Fibroblast of pulmonary artery (primary cell): ENCODE data around the gene SLC10A7.

ENCODE experiments used
- DNase-seq: peaks from one replicate; pipeline ENCODE4 v3.0.0-alpha.2; 2010; ENCODE audit warnings: low read depth
- H3K4me3 ChIP-seq: replicated peaks from 2 replicates; pipeline ENCODE4 v1.5.1; 2011; ENCODE audit warnings: low read depth, mild to moderate bottlenecking, control low read depth, low read length, moderate library complexity
- TF ChIP-seq, protein P1 (sequence below): IDR thresholded peaks from 2 replicates; pipeline ENCODE4 v1.5.1; 2011; ENCODE audit warnings: mild to moderate bottlenecking, control low read depth, low read length, inconsistent platforms; ENCODE audit errors: missing control alignments

SLC10A7 gene

DNA sequence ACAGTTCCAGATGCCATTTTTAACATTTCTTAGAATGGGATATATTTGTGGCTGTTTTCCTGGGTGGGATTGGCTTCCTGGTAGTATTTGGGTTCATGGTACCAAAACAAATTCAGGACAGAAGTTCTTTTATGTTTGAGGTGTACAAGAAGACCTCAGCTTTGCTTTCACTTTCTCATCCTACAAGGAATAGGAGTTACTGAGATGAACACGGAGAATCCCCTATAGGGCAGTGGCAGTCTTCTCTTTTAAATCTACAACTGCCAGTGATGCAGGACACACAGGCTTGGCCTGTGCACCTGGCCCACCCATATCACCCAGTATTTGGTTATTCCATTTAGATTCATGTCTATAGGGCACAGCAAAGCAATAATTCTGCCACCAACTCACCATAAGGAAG, 35.2 kb downstream of the SLC10A7 start:
- DNase-seq = no peak
- H3K4me3 ChIP-seq = no peak overlapping the region
- TF ChIP-seq, protein P1, sequence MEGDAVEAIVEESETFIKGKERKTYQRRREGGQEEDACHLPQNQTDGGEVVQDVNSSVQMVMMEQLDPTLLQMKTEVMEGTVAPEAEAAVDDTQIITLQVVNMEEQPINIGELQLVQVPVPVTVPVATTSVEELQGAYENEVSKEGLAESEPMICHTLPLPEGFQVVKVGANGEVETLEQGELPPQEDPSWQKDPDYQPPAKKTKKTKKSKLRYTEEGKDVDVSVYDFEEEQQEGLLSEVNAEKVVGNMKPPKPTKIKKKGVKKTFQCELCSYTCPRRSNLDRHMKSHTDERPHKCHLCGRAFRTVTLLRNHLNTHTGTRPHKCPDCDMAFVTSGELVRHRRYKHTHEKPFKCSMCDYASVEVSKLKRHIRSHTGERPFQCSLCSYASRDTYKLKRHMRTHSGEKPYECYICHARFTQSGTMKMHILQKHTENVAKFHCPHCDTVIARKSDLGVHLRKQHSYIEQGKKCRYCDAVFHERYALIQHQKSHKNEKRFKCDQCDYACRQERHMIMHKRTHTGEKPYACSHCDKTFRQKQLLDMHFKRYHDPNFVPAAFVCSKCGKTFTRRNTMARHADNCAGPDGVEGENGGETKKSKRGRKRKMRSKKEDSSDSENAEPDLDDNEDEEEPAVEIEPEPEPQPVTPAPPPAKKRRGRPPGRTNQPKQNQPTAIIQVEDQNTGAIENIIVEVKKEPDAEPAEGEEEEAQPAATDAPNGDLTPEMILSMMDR = no peak

DNA sequence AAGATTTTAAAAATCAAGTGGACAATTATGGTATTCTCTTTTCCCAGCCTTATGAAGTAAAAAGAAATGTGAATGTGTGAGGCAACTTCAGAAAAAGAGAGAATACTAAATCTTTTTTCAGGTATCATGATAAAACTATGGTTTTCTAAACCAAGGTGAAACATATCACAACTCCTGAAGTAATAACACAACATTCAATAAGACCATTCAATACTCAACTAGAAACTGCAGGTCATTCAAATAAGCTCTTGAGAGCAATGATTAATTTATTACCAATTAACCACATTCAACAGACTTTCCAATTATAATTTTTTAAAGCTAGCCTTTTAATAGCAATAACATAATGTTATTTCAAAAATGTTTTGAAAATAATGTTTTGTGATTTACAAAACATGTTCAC, 35.8 kb downstream of the SLC10A7 start:
- no peak overlapping the region for H3K4me3 ChIP-seq
- TF ChIP-seq, protein P1 = no peak
- no peak for DNase-seq

DNA sequence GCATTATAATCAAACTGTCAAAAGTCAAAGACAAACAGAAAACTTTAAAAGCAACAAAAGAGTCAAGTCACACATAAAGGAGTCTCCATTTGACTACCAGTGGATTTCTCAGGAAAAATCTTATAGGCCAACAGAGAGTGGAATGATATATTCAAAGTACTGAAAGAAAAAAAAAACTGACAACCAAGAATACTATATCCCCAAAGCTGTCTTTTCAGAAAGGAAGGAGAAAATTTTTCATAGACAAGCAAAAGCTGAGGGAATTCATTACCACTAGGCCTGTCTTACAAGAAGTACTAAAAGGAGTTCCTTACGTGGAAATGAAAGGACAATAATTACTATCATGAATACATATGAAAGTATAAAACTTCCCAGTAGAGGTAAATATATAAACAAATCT, 39.0 kb downstream of the SLC10A7 start:
- H3K4me3 ChIP-seq = no peak overlapping the region
- no peak for DNase-seq
- TF ChIP-seq, protein P1 = no peak

DNA sequence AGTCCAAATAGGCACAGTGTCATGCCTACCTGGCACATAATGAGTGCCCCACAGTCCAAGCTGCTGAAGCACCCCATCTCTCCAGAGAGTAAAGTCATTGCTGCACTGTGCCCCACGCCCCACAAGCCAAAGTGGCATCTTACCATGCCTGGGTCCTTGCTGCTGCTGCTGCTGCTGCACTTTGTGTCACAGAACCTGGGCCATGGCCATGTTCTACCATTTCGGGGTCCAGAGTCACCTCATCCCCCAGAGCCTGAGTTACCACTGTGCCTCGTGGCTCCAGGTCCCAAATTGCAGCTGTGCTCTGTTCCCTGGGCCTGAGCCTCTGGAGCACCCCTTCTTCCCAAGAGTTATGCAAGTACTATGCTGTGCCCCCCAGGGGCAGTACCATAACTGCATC, 40.5 kb downstream of the SLC10A7 start:
- TF ChIP-seq, protein P1 = no peak
- no peak overlapping the region for H3K4me3 ChIP-seq
- no peak for DNase-seq

DNA sequence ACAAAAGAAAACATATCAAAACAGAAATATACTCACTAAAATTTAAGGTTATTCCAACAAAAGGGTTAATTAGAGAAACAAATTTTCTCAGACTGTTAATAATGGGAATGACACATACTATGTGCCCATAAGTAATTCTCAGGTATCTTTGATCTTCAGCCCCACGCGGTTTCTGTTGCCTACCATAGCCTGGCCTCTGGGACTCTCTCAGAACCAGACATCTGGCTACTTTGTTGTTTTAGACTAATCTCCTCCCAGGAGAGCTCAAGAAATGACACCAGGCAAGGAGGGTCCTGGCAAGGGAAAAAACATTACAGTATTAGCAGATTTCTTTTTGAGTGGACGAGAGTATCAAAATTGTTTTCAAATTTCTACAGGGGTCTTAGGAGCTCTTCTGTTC, 43.7 kb downstream of the SLC10A7 start:
- TF ChIP-seq, protein P1 = no peak

DNA sequence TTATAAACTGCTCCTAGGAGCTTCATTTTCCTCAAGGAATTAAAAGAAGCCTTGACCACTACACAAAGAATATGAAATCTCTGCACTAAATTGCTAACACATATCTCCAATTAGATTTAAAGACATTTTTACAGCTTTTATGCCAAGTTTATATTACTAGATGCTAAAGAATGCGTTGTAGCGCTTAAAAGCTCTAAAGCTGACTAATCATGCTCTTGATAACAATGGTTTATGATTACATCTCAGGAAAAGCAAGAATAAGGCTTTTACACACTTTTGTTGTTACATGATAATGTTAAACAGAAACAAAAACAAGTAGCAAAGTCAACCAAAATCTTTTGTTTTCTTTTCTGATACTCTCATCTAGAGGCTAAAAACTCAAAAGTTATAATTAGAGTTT, 44.7 kb downstream of the SLC10A7 start:
- DNase-seq = peak; percentile 36
- TF ChIP-seq, protein P1 = no peak

More for the DNA sequence above, 43.7 kb downstream of the SLC10A7 start:
- no peak overlapping the region for H3K4me3 ChIP-seq
- DNase-seq = no peak

DNA sequence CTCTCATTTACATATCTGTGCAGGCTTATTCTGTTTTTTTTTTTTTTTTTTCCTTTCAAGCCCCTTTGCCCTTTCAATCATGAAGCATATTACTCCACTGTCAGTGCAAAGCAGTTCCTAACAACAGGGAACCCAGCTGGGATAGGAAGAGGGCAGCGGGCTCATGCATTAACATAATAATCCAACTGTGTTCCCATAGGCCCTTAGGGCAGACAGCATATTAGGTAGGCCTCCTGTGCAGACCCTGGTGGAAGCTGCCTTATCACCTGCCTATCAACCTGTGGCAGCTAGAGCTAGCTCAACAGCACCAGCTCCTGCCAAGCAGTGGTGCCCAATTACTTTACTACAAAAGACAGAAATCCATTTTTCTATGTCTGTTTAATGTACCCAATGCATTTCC, 49.3 kb downstream of the SLC10A7 start:
- DNase-seq = no peak
- TF ChIP-seq, protein P1 = no peak
- no peak overlapping the region for H3K4me3 ChIP-seq

More for the DNA sequence above, 44.7 kb downstream of the SLC10A7 start:
- no peak overlapping the region for H3K4me3 ChIP-seq
